GM23338 (cell line): ENCODE data around the gene RNU7-1. TPM values are rescaled to one million over a fixed set of nuclear protein-coding genes. Genes with fewer than 3 reads are reported as not detected.

Experiments
- ATAC-seq: fragments of 200-7000 bp; cut with Tn5 transposase; 3 replicates; pipeline ENCODE4 v1.9.1; 2020
- DNase-seq: peaks from one replicate; pipeline ENCODE4 v3.0.0-alpha.2; 2015; ENCODE audit warnings: low spot score
- H2AFZ ChIP-seq: fragments of 200-600 bp; sonication (generic); 2 replicates; pipeline ENCODE4 v1.8.0; 2016; ENCODE audit warnings: antibody characterized with exemption, mild to moderate bottlenecking, moderate library complexity
- H3F3A ChIP-seq: fragments of 200-600 bp; sonication (generic); replicated peaks from 2 replicates; pipeline ENCODE4 v1.8.0; 2017; ENCODE audit warnings: antibody characterized with exemption, mixed run types, low read depth
- H3K27ac ChIP-seq: fragments of 200-600 bp; sonication (generic); 2 replicates; pipeline ENCODE4 v1.6.1; 2016; ENCODE audit warnings: low read depth
- H3K27me3 ChIP-seq: fragments of 200-600 bp; sonication (generic); 2 replicates; pipeline ENCODE4 v1.8.0; 2016; ENCODE audit warnings: mild to moderate bottlenecking, mixed run types, moderate library complexity; ENCODE audit not compliant: insufficient read depth
- H3K36me3 ChIP-seq: fragments of 200-600 bp; sonication (generic); 2 replicates; pipeline ENCODE4 v1.8.0; 2016; ENCODE audit warnings: mild to moderate bottlenecking; ENCODE audit not compliant: insufficient read depth
- H3K4me1 ChIP-seq: fragments of 200-600 bp; sonication (generic); 2 replicates; pipeline ENCODE4 v1.8.0; 2016; ENCODE audit warnings: mild to moderate bottlenecking, moderate library complexity; ENCODE audit not compliant: insufficient read depth
- H3K4me2 ChIP-seq: fragments of 200-600 bp; sonication (generic); 2 replicates; pipeline ENCODE4 v1.7.1; 2017; ENCODE audit warnings: mixed run types
- H3K4me3 ChIP-seq: fragments of 200-600 bp; sonication (generic); 2 replicates; pipeline ENCODE4 v1.6.1; 2016; ENCODE audit warnings: mixed run types
- H3K79me2 ChIP-seq: fragments of 200-600 bp; sonication (generic); replicated peaks from 2 replicates; pipeline ENCODE4 v1.8.0; 2017; ENCODE audit warnings: mild to moderate bottlenecking; ENCODE audit not compliant: insufficient read depth
- H3K9me2 ChIP-seq: fragments of 200-600 bp; sonication (generic); 2 replicates; pipeline ENCODE4 v1.8.0; 2017; ENCODE audit not compliant: insufficient read depth
- H4K20me1 ChIP-seq: fragments of 200-600 bp; sonication (generic); replicated peaks from 2 replicates; pipeline ENCODE4 v1.8.0; 2017; ENCODE audit warnings: mild to moderate bottlenecking; ENCODE audit not compliant: insufficient read depth
- H3K27ac Mint-ChIP-seq: 2 replicates; pipeline ENCODE4 v1.8.0; 2020; ENCODE audit warnings: inconsistent platforms, mild to moderate bottlenecking, moderate library complexity, mixed read lengths
- H3K27me3 Mint-ChIP-seq: 3 replicates; pipeline ENCODE4 v1.8.0; 2022; ENCODE audit warnings: low read depth, mild to moderate bottlenecking, moderate library complexity, mixed read lengths, inconsistent platforms; ENCODE audit not compliant: insufficient read depth, poor library complexity
- H3K36me3 Mint-ChIP-seq: 3 replicates; pipeline ENCODE4 v1.8.0; 2021; ENCODE audit warnings: low read depth, mild to moderate bottlenecking, inconsistent platforms, moderate library complexity, mixed read lengths
- H3K4me1 Mint-ChIP-seq: 3 replicates; pipeline ENCODE4 v1.8.0; 2020; ENCODE audit warnings: mild to moderate bottlenecking, inconsistent platforms, mixed read lengths
- H3K4me3 Mint-ChIP-seq: 3 replicates; pipeline ENCODE4 v1.8.0; 2021; ENCODE audit warnings: moderate library complexity, mild to moderate bottlenecking, inconsistent platforms, mixed read lengths
- H3K9me3 Mint-ChIP-seq: 3 replicates; pipeline ENCODE4 v1.8.0; 2020; ENCODE audit warnings: moderate library complexity, mild to moderate bottlenecking, inconsistent platforms, mixed read lengths
- EZH2phosphoT487 ChIP-seq: fragments of 200-600 bp; sonication (generic); IDR thresholded peaks from one replicate; pipeline ENCODE4 v1.8.1; 2018; ENCODE audit warnings: antibody characterized with exemption; ENCODE audit not compliant: unreplicated experiment
- POLR2AphosphoS5 ChIP-seq: IDR thresholded peaks from 2 replicates; pipeline ENCODE4 v1.6.1; 2016; ENCODE audit warnings: antibody characterized with exemption, low read depth
- STAT1 ChIP-seq: IDR thresholded peaks from one replicate; pipeline ENCODE4 v1.6.1; 2016; ENCODE audit warnings: antibody characterized with exemption; ENCODE audit not compliant: unreplicated experiment
- ZNF114 ChIP-seq: fragments of 250-450 bp; sonication (Bioruptor Pico); IDR thresholded peaks from 2 replicates; pipeline ENCODE4 v1.5.0; 2020; ENCODE audit warnings: mild to moderate bottlenecking, moderate library complexity
- polyA plus RNA-seq: library from polyadenylated mRNA; unstranded; fragments of >200 nt; fragmentation: Nextera tagmentation; extraction: Ambion mirVana; gene quantifications from 2 replicates; pipeline ENCODE4 v1.2.1, GENCODE V29; 2016
- total RNA-seq: library from RNA; depleted of rRNA; stranded (reverse); fragments of >200 nt; shearing (Covaris generic); gene quantifications from 2 replicates; pipeline ENCODE4 v1.2.3, GENCODE V29; 2014
- TF ChIP-seq, protein P1 (sequence below), 2 experiments: fragments of 200-600 bp in 1 of 2; sonication (generic) in 1 of 2; conservative IDR thresholded peaks; 2 replicates each; pipeline versions ENCODE4 v1.5.1 to v1.6.1; 2016 to 2017; ENCODE audit warnings: antibody characterized with exemption in 2 of 2, low read depth in 2 of 2, mild to moderate bottlenecking in 2 of 2, moderate library complexity in 1 of 2
- TF ChIP-seq, protein P2 (sequence below): IDR thresholded peaks from 2 replicates; pipeline ENCODE4 v1.6.1; 2016; ENCODE audit warnings: antibody characterized with exemption

RNU7-1 gene
- total and polyA plus RNA-seq, 2 experiments from 2014 or later = not detected

DNA sequence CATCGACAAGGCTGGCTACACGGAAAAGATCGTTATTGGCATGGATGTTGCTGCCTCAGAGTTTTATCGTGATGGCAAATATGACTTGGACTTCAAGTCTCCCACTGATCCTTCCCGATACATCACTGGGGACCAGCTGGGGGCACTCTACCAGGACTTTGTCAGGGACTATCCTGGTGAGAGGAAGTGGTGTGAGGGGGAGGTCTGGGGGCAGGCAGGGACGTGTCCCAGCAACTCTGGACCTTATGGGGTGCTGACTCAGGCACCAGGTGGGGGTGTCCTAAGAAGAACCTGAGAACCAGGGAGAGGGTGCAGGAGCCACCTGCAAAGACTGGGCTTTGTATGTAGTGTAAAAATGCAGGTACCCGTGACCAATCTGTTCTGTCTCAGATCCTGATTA lies 24.0 kb upstream of the RNU7-1 start:
- Histone ChIP-seq H3K27ac (no peak overlapping the region), H3K27me3 (no peaks in the 10 kb centered on the region), H2AFZ (no peak overlapping the region), H3K4me3 (no peak overlapping the region), H3K9me2 (no peaks in the 10 kb centered on the region), H3K36me3 (peaks cover 6% of the 10 kb centered on the region), H3K4me2 (no peak overlapping the region), H3K4me1 (peaks cover 9% of the 10 kb centered on the region), H4K20me1 (no peaks in the 10 kb centered on the region), H3F3A (peaks cover 14% of the 10 kb centered on the region; the same call in 1 of the 2 replicates), H3K79me2 (peaks cover 7% of the 10 kb centered on the region)
- Mint-ChIP-seq H3K4me1 (peaks cover 44% of the 10 kb centered on the region), H3K36me3 (peaks cover 68% of the 10 kb centered on the region), H3K4me3 (no peak overlapping the region; the same call in 2 of the 3 replicates), H3K27me3 (peaks cover 21% of the 10 kb centered on the region), H3K9me3 (no peaks in the 10 kb centered on the region), H3K27ac (peak overlapping the region; percentile 72)
- no peak for DNase-seq
- ATAC-seq = no peak
- no peak for TF ChIP-seq POLR2AphosphoS5
- TF ChIP-seq, protein P1, sequence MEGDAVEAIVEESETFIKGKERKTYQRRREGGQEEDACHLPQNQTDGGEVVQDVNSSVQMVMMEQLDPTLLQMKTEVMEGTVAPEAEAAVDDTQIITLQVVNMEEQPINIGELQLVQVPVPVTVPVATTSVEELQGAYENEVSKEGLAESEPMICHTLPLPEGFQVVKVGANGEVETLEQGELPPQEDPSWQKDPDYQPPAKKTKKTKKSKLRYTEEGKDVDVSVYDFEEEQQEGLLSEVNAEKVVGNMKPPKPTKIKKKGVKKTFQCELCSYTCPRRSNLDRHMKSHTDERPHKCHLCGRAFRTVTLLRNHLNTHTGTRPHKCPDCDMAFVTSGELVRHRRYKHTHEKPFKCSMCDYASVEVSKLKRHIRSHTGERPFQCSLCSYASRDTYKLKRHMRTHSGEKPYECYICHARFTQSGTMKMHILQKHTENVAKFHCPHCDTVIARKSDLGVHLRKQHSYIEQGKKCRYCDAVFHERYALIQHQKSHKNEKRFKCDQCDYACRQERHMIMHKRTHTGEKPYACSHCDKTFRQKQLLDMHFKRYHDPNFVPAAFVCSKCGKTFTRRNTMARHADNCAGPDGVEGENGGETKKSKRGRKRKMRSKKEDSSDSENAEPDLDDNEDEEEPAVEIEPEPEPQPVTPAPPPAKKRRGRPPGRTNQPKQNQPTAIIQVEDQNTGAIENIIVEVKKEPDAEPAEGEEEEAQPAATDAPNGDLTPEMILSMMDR (conservative IDR thresholded peaks at IDR 0.05; ENCODE audit: low read depth in 2 of 2) = peak; percentile 15 to 40; a peak in 3 of 4 replicates
- TF ChIP-seq STAT1 = no peak

DNA sequence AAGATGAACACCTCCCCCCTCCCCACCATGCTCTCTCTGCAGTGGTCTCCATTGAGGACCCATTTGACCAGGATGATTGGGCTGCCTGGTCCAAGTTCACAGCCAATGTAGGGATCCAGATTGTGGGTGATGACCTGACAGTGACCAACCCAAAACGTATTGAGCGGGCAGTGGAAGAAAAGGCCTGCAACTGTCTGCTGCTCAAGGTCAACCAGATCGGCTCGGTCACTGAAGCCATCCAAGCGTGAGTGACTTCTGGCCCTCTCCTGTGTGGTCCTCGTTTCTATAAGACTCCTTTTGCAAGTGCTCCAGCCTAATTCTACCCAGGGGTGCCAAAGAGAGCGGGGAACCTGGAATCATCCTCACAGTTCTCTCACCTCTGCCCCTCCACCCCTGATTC lies 22.1 kb upstream of the RNU7-1 start:
- ATAC-seq (no peak), DNase-seq (no peak)
- Histone ChIP-seq H3K4me3 (no peak overlapping the region), H3K79me2 (no peaks in the 10 kb centered on the region), H2AFZ (no peak overlapping the region), H3K27ac (no peak overlapping the region), H3F3A (peaks cover 18% of the 10 kb centered on the region), H3K9me2 (no peaks in the 10 kb centered on the region), H4K20me1 (no peaks in the 10 kb centered on the region), H3K27me3 (no peaks in the 10 kb centered on the region), H3K36me3 (peaks cover 4% of the 10 kb centered on the region), H3K4me2 (no peak overlapping the region), H3K4me1 (peaks cover 22% of the 10 kb centered on the region)
- H3K36me3 Mint-ChIP-seq = peaks cover 57% of the 10 kb centered on the region
- peaks cover 27% of the 10 kb centered on the region for H3K27me3 Mint-ChIP-seq
- no peaks in the 10 kb centered on the region; the same call in 2 of the 3 replicates for H3K9me3 Mint-ChIP-seq
- H3K4me1 Mint-ChIP-seq = peaks cover 52% of the 10 kb centered on the region
- TF ChIP-seq ZNF114 (no peak), POLR2AphosphoS5 (no peak), EZH2phosphoT487 (no peak)
- TF ChIP-seq, protein P2, sequence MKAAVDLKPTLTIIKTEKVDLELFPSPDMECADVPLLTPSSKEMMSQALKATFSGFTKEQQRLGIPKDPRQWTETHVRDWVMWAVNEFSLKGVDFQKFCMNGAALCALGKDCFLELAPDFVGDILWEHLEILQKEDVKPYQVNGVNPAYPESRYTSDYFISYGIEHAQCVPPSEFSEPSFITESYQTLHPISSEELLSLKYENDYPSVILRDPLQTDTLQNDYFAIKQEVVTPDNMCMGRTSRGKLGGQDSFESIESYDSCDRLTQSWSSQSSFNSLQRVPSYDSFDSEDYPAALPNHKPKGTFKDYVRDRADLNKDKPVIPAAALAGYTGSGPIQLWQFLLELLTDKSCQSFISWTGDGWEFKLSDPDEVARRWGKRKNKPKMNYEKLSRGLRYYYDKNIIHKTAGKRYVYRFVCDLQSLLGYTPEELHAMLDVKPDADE = no peak
- H3K4me3 Mint-ChIP-seq = no peak overlapping the region
- peak overlapping the region; percentile 74 for H3K27ac Mint-ChIP-seq
